Measurements from ENCODE around the gene AGBL4.

Gene AGBL4

DNA sequence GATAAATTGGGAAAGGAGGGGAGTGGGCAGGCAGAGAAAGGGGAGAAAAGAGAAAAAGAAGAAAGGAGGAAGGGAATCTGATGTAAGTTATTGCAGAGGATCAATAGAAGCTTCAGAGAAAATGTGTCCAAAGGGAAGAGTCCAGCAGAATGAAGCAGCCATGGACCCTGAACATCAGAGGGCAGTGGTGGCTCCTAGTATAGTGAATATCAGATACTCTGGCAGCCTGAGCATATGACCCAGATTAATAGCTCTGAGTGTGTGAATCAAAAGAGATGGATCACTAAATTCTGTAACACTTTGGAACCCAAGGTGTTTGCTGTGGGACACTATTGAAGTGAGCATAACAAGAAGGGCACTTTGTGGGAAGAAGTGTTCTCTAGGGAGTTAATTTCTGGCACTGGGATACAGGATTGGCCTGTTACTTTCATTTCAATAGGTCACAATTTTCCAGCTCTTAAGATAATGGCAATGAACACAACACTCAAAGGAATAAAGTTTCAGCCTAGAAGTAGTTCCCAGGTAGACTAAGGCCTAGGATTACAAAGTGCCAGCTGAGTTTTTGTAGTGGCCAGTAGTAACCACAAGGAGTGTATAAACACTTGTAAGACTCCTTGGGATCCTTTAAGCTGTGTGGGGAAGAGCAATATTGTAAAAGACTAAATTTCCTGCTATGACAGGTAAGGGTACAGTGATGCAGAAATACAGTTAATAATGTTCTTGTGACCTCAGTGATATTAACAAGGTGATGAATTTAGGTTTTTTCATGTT lies 1082.6 kb downstream of the AGBL4 start:
- no peak for TF ChIP-seq Cebpa-rat (IDR thresholded peaks at IDR 0.05)
- H3K4me2 ChIP-seq, result no peak overlapping the region
- no peaks in the 10 kb centered on the region for H3K36me3 ChIP-seq
- no peak overlapping the region for H3K27ac ChIP-seq
- no peaks in the 10 kb centered on the region for H3K27me3 ChIP-seq
- H3K4me1 ChIP-seq, result no peaks in the 10 kb centered on the region
- H3K9me3 ChIP-seq, result no peaks in the 10 kb centered on the region
- H4K20me1 ChIP-seq, result no peaks in the 10 kb centered on the region
- H3K9ac ChIP-seq, result no peak overlapping the region
- H3K4me3 ChIP-seq, result no peak overlapping the region

DNA sequence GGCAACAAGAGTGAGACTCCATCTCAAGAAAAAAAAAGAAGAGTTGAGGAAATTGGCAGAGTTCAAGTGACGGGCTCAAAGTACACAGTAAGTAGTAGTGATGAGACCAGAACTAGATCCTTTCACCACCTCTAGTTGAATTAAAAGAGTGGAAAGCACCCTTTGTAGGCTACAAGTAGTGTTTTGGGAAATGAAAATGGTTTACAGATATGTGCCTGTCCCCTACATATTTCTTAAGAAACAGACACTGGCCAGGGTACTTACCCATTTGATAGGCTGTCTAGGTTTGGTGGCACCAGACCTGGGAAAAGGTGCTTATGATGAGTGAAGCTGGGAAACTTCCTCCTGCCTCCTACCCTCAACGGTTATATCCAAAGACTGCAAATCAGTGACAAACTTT lies 1083.4 kb downstream of the AGBL4 start:
- Histone ChIP-seq H3K9me3 (no peaks in the 10 kb centered on the region), H4K20me1 (no peaks in the 10 kb centered on the region), H3K27me3 (no peaks in the 10 kb centered on the region), H3K36me3 (no peaks in the 10 kb centered on the region), H3K27ac (no peak overlapping the region), H3K4me3 (no peak overlapping the region), H3K9ac (no peak overlapping the region), H3K4me2 (no peak overlapping the region), H3K4me1 (no peaks in the 10 kb centered on the region)
- no peak for TF ChIP-seq Cebpa-rat (IDR thresholded peaks at IDR 0.05)

DNA sequence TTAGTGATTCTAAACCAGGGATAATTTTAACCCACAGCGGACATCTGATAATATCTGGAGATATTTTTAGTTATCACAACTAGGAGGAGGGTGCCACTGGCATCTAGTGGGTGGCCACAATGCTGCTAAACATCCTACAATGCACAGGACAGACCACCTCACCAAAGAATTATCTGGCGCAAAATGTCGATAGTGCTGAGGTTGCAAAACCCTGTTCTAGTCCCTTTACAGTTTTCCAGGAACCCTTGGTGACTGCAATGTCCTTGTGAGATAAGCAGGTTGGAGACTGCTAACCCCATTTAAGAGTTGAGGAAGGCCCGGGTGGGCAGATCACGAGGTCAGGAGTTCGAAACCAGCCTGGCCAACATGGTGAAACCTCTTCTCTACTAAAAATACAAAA lies 1083.9 kb downstream of the AGBL4 start:
- no peaks in the 10 kb centered on the region for H3K4me1 ChIP-seq
- no peaks in the 10 kb centered on the region for H3K9me3 ChIP-seq
- no peak overlapping the region for H3K9ac ChIP-seq
- no peak overlapping the region for H3K4me2 ChIP-seq
- H4K20me1 ChIP-seq, result no peaks in the 10 kb centered on the region
- no peaks in the 10 kb centered on the region for H3K27me3 ChIP-seq
- H3K4me3 ChIP-seq, result no peak overlapping the region
- no peak for TF ChIP-seq Cebpa-rat (IDR thresholded peaks at IDR 0.05)
- no peaks in the 10 kb centered on the region for H3K36me3 ChIP-seq
- H3K27ac ChIP-seq, result no peak overlapping the region

DNA sequence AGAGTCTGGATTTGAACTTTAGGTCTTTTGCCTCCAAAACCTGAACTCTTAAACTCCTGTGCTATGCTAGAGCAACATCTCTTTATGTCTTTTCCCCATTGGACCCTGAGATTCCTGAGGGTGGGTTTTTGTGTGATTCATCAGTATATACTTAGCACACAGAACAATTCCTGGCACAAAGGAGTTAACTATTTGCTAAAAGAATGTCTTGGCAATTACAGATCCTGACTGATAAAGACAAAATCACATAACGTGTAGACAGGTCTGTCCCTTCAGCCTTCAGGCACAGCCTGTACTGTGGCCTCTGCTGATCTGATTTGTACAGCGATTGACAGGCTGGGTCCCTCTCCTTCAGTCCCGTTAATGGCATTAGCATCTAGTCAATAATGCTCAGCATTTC lies 1084.7 kb downstream of the AGBL4 start:
- no peak for TF ChIP-seq Cebpa-rat (IDR thresholded peaks at IDR 0.05)
- Histone ChIP-seq H3K9me3 (no peaks in the 10 kb centered on the region), H3K9ac (no peak overlapping the region), H3K27ac (no peak overlapping the region), H4K20me1 (no peaks in the 10 kb centered on the region), H3K27me3 (no peaks in the 10 kb centered on the region), H3K36me3 (no peaks in the 10 kb centered on the region), H3K4me1 (no peaks in the 10 kb centered on the region), H3K4me3 (no peak overlapping the region), H3K4me2 (no peak overlapping the region)

DNA sequence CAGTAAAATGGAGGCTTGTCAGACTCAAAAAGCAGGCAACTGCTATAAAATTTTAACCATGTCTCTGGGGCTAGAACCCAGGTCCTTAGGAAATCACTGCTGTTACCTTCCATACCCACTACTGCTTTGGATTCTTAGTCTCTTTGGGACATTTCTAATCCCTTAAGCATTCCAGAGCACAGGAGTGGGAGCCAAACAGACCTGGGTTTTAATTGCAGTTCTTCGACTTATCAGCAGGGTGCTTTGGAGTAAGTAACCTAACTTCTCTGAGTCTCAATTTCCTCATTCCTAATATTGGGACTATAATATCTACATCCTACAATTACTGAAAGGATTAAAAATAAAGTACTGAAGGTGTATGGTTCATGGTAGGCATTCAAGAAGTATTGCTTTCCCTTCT lies 1086.0 kb downstream of the AGBL4 start:
- TF ChIP-seq Cebpa-rat (IDR thresholded peaks at IDR 0.05), result no peak
- Histone ChIP-seq H3K27me3 (no peaks in the 10 kb centered on the region), H3K27ac (no peak overlapping the region), H3K4me1 (no peaks in the 10 kb centered on the region), H3K36me3 (no peaks in the 10 kb centered on the region), H4K20me1 (no peaks in the 10 kb centered on the region), H3K4me3 (no peak overlapping the region), H3K4me2 (no peak overlapping the region), H3K9me3 (no peaks in the 10 kb centered on the region), H3K9ac (no peak overlapping the region)

DNA sequence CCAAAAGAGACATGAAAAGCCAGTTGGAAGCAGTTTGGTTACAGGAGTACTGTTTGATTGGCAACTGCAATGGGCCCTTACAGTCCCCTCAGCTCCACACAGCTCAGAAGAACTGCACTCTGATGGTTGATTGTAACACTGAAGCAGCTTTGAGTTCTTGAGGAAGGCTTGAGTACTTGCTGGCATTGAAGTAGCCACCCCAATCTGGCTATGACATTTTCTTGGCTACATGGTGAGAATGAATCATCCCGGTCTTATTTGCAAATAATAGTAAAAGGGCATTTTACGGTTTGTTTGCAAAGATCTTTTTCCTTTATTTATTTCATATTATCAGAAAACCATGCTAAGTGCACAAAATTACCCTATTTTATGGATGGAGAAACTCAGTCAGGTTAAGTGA lies 1087.3 kb downstream of the AGBL4 start:
- Histone ChIP-seq H4K20me1 (no peaks in the 10 kb centered on the region), H3K4me3 (no peak overlapping the region), H3K9ac (no peak overlapping the region), H3K27me3 (no peaks in the 10 kb centered on the region), H3K4me2 (no peak overlapping the region), H3K27ac (no peak overlapping the region), H3K9me3 (no peaks in the 10 kb centered on the region), H3K4me1 (no peaks in the 10 kb centered on the region), H3K36me3 (no peaks in the 10 kb centered on the region)
- no peak for TF ChIP-seq Cebpa-rat (IDR thresholded peaks at IDR 0.05)

DNA sequence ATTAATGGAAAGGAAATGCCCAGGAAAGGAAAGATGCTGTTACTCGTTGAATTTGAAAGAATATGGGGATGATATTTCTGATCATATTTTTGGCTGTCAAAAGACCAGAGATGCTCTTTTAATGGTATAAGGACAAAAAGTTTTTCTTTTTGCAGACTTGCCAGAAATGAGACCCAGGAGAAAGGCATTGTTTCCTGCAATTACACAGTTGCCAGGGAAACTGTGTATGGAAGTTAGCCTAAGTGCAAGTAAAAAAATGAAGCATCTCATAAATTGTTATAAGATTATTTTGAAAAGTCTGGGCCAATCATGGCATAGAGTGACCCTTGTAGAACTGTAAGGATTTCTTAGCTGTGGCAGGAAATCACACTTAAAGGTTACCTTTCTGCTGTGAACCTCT lies 1091.4 kb downstream of the AGBL4 start:
- Histone ChIP-seq H3K27ac (no peak overlapping the region), H3K4me2 (no peak overlapping the region), H4K20me1 (no peaks in the 10 kb centered on the region), H3K4me1 (peaks cover 13% of the 10 kb centered on the region), H3K9ac (no peak overlapping the region), H3K27me3 (no peaks in the 10 kb centered on the region), H3K36me3 (no peaks in the 10 kb centered on the region), H3K4me3 (no peak overlapping the region), H3K9me3 (peaks cover 4% of the 10 kb centered on the region; the same call in 1 of the 2 replicates)
- TF ChIP-seq Cebpa-rat (IDR thresholded peaks at IDR 0.05), result no peak

DNA sequence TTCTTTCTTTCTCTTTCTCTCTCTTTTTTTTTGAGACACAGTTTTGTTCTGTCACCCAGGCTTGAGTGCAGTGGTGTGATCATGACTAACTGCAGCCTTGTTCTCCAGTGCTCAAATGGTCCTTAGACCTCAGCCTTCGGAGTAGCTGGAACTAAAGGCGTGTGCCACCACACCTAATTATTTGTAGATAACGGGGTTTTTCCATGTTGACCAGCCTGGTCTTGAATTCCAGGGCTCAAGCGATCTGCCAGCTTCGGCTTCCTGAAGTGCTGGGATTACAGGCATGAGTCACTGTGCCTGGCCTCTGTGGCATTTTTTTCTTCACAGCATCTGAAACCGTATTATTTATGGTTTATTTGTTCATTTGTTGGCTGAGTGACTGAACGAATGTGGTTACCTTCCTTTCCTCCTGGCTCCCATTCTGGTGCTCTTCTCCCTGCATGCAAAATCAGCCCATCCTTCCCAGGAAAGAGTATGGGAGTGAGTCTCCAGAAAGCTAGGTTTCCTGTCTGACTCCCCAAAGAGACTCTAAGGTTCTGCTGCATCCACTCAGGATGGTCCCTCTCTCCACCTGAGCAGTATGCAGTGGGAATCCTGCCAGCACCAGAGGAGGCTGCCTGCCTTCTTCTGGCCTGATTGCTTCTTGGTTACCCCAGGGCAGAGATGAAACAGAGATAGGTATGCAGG lies 1092.1 kb downstream of the AGBL4 start:
- no peak for TF ChIP-seq Cebpa-rat (IDR thresholded peaks at IDR 0.05)
- no peak overlapping the region for H3K4me3 ChIP-seq
- no peaks in the 10 kb centered on the region for H4K20me1 ChIP-seq
- peaks cover 13% of the 10 kb centered on the region for H3K4me1 ChIP-seq
- H3K9me3 ChIP-seq, result peaks cover 10% of the 10 kb centered on the region; the same call in 1 of the 2 replicates
- no peak overlapping the region for H3K27ac ChIP-seq
- H3K4me2 ChIP-seq, result no peak overlapping the region
- H3K9ac ChIP-seq, result no peak overlapping the region
- H3K36me3 ChIP-seq, result no peaks in the 10 kb centered on the region
- H3K27me3 ChIP-seq, result no peaks in the 10 kb centered on the region

DNA sequence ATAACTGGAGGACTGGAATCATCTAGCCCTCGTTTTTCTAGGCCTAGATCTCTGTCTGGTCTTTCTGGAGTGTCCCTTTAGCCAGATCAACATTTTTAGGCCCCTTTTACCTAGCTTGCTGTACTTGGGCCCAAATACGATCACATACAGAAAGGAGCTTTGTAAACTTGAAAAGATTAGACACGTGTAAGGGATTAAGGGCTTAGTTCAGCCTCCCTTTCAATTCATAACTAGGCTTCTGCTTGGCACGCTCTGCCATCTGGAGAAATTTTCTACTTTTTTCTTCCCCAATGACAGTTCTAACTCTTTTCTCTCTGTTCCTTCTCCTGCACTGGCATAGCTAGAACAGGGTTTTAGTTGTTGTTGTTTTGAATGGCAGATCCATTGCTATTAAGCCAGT lies 1093.7 kb downstream of the AGBL4 start:
- Histone ChIP-seq H3K9me3 (peaks cover 10% of the 10 kb centered on the region; the same call in 1 of the 2 replicates), H3K36me3 (no peaks in the 10 kb centered on the region), H3K4me2 (no peak overlapping the region), H3K4me3 (no peak overlapping the region), H3K27ac (no peak overlapping the region), H3K27me3 (no peaks in the 10 kb centered on the region), H3K4me1 (peaks cover 13% of the 10 kb centered on the region), H4K20me1 (no peaks in the 10 kb centered on the region), H3K9ac (no peak overlapping the region)
- no peak for TF ChIP-seq Cebpa-rat (IDR thresholded peaks at IDR 0.05)

DNA sequence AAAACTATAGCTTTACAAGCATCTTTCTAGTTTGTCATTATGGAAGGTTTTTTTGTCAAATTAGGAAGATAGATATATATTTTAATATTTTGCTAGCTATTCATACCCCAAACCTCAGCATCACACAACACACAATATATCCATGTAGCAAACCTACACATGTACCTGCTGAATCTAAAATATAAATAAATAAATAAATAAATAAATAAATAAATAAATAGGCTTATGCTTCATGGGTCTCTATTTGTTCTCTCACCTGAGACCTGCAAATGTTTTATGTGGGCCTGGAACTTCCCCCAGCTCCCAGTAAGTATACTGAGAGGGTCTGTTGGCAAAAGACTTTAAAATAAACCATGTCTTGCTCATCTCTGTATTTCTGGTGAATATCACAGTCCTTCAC lies 1099.7 kb downstream of the AGBL4 start:
- H3K9ac ChIP-seq, result no peak overlapping the region
- no peaks in the 10 kb centered on the region for H4K20me1 ChIP-seq
- H3K9me3 ChIP-seq, result peaks cover 10% of the 10 kb centered on the region; the same call in 1 of the 2 replicates
- H3K36me3 ChIP-seq, result no peaks in the 10 kb centered on the region
- H3K4me1 ChIP-seq, result peaks cover 23% of the 10 kb centered on the region
- H3K4me2 ChIP-seq, result peak overlapping the region; percentile 58
- H3K4me3 ChIP-seq, result no peak overlapping the region
- no peak overlapping the region for H3K27ac ChIP-seq
- TF ChIP-seq Cebpa-rat (IDR thresholded peaks at IDR 0.05), result no peak
- H3K27me3 ChIP-seq, result no peaks in the 10 kb centered on the region

Data from BLaER1 (cell line).